Right lobe of liver (tissue), 4 donors: ENCODE measurements around the gene CTRB2.

ENCODE experiments used
- POLR2A ChIP-seq: fragments of 450-650 bp; IDR thresholded peaks from one replicate; pipeline ENCODE4 v1.6.1; 2017; ENCODE audit warnings: antibody characterized with exemption, mild to moderate bottlenecking
- TF ChIP-seq, protein P1 (sequence below), 4 donors: fragments of 200-600 bp in 3 of 4; fragments of 450-650 bp in 1 of 4; IDR thresholded peaks; one replicate each; pipeline versions ENCODE4 v1.5.1 to v1.8.0; 2016 to 2022; ENCODE audit warnings: antibody characterized with exemption in 4 of 4, mild to moderate bottlenecking in 2 of 4
- donor health status: DM: no; HTN: no; CAD: no.
- donor health status: DM: no; HTN: no; CAD: no.
- donor health status: DM: no; HTN: yes; CAD: no.

DNA sequence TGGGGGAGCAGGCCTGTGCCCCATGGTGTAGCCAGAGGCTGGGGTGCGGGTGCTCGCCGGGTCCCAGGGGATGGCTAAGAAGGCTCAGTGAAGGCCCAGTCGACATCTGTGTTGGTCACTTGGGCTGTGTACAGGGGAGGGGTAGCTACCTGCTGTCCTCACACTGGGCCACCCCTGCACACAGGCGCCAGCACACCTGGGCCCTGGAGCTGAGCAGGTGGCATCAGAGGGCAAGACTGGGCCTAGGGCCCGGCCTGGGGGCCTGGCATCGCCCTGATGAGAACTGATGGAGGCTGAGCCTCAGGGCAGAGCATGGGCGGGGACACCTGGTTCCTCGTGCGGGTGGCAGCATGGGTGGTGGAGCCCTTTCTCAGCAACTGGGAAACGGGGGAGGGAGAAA, 870 bp upstream of the CTRB2 start:
- TF ChIP-seq, protein P1, sequence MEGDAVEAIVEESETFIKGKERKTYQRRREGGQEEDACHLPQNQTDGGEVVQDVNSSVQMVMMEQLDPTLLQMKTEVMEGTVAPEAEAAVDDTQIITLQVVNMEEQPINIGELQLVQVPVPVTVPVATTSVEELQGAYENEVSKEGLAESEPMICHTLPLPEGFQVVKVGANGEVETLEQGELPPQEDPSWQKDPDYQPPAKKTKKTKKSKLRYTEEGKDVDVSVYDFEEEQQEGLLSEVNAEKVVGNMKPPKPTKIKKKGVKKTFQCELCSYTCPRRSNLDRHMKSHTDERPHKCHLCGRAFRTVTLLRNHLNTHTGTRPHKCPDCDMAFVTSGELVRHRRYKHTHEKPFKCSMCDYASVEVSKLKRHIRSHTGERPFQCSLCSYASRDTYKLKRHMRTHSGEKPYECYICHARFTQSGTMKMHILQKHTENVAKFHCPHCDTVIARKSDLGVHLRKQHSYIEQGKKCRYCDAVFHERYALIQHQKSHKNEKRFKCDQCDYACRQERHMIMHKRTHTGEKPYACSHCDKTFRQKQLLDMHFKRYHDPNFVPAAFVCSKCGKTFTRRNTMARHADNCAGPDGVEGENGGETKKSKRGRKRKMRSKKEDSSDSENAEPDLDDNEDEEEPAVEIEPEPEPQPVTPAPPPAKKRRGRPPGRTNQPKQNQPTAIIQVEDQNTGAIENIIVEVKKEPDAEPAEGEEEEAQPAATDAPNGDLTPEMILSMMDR (IDR thresholded peaks at IDR 0.05), result no peak
- no peak for TF ChIP-seq POLR2A
